Measurements from ENCODE around the gene PPM1G.

- TF ChIP-seq CTCF (IDR thresholded peaks at IDR 0.05) (no peak), POLR2A (IDR thresholded peaks at IDR 0.05) (peak; percentile 94)
Measured at GRCh38 chr2:27428213-27428977, 19.0 kb upstream of the PPM1G start, which contains the start of gene NRBP1.
